HepG2 (cell line): ENCODE measurements around the gene FSCN2. TPM values are rescaled to one million over a fixed set of nuclear protein-coding genes. Genes with fewer than 3 reads are reported as not detected.

Experiments
- ADNP ChIP-seq: sonication (generic); formaldehyde crosslinking; IDR thresholded peaks from 2 replicates; pipeline ENCODE4 v1.4.0; 2020; ENCODE audit warnings: missing genetic modification reagents
- FLYWCH1 ChIP-seq: sonication (generic); formaldehyde crosslinking; IDR thresholded peaks from 2 replicates; pipeline ENCODE4 v1.8.1; 2023; ENCODE audit warnings: mild to moderate bottlenecking, missing genetic modification reagents
- HMG20B ChIP-seq: conservative IDR thresholded peaks from 2 replicates; pipeline ENCODE4 v1.6.1; 2016; ENCODE audit warnings: missing genetic modification reagents, missing compliant biosample characterization
- ONECUT2 ChIP-seq: sonication (generic); formaldehyde crosslinking; IDR thresholded peaks from 2 replicates; pipeline ENCODE4 v1.4.0; 2020; ENCODE audit warnings: missing genetic modification reagents
- RFX5 ChIP-seq: IDR thresholded peaks from 2 replicates; pipeline ENCODE4 v1.6.1; 2011; ENCODE audit warnings: low read depth, low read length, improper control_type of control experiment
- ZNF350 ChIP-seq: sonication (generic); formaldehyde crosslinking; IDR thresholded peaks from 2 replicates; pipeline ENCODE4 v1.4.0; 2020; ENCODE audit warnings: mild to moderate bottlenecking, low read depth, missing genetic modification reagents, borderline replicate concordance
- ZNF431 ChIP-seq: sonication (generic); formaldehyde crosslinking; IDR thresholded peaks from 2 replicates; pipeline ENCODE4 v1.9.0; 2022; ENCODE audit warnings: missing genetic modification reagents, low read depth, mild to moderate bottlenecking, borderline replicate concordance
- ZNF558 ChIP-seq: sonication (generic); formaldehyde crosslinking; IDR thresholded peaks from 2 replicates; pipeline ENCODE4 v1.9.0; 2022; ENCODE audit warnings: mild to moderate bottlenecking, missing genetic modification reagents, borderline replicate concordance
- ZNF839 ChIP-seq: sonication (generic); formaldehyde crosslinking; IDR thresholded peaks from 2 replicates; pipeline ENCODE4 v1.4.0; 2020; ENCODE audit warnings: missing genetic modification reagents, mild to moderate bottlenecking, borderline replicate concordance
- polyA plus RNA-seq, 8 experiments: library from polyadenylated mRNA; depleted of rRNA in 3 of 8; stranded (reverse) in 7 of 8; unstranded in 1 of 8; fragments of >200 nt; fragmentation: Illumina TruSeq in 4 of 8; extraction: Trizol in 4 of 8; gene quantifications; 2 replicates each; pipeline versions ENCODE4 v1.2.1 to v1.2.3, GENCODE V29; 2011 to 2016; ENCODE audit warnings: low read depth in 4 of 8, missing spikeins in 1 of 8, mixed read lengths in 1 of 8; ENCODE audit not compliant: insufficient read depth in 1 of 8
- total RNA-seq, 5 experiments: library from RNA; depleted of rRNA; stranded (reverse); fragments of >200 nt; fragmentation: Illumina TruSeq; extraction: Trizol; gene quantifications; 2 replicates each; pipeline ENCODE4 v1.2.3, GENCODE V29; 2016; ENCODE audit warnings: low read depth in 1 of 5
- TF ChIP-seq, protein P1 (sequence below): sonication (generic); formaldehyde crosslinking; IDR thresholded peaks from 2 replicates; pipeline ENCODE4 v1.9.0; 2021; ENCODE audit warnings: missing genetic modification reagents, borderline replicate concordance
- TF ChIP-seq, protein P2 (sequence below): sonication (generic); formaldehyde crosslinking; IDR thresholded peaks from 2 replicates; pipeline ENCODE4 v1.4.0; 2020; ENCODE audit warnings: missing genetic modification reagents
- TF ChIP-seq, protein P3 (sequence below): IDR thresholded peaks from 2 replicates; pipeline ENCODE4 v1.6.1; 2016; ENCODE audit warnings: low read depth, missing genetic modification reagents, missing compliant biosample characterization
- TF ChIP-seq, protein P4 (sequence below): fragments of 450-650 bp; IDR thresholded peaks from 2 replicates; pipeline ENCODE4 v1.6.1; 2017

FSCN2 gene
- total and polyA plus RNA-seq, 2 of the 13 experiments (the other 11 are each of a cell fraction or from before 2014, with no cell fraction given), result 0.09 TPM; not detected in 1

DNA sequence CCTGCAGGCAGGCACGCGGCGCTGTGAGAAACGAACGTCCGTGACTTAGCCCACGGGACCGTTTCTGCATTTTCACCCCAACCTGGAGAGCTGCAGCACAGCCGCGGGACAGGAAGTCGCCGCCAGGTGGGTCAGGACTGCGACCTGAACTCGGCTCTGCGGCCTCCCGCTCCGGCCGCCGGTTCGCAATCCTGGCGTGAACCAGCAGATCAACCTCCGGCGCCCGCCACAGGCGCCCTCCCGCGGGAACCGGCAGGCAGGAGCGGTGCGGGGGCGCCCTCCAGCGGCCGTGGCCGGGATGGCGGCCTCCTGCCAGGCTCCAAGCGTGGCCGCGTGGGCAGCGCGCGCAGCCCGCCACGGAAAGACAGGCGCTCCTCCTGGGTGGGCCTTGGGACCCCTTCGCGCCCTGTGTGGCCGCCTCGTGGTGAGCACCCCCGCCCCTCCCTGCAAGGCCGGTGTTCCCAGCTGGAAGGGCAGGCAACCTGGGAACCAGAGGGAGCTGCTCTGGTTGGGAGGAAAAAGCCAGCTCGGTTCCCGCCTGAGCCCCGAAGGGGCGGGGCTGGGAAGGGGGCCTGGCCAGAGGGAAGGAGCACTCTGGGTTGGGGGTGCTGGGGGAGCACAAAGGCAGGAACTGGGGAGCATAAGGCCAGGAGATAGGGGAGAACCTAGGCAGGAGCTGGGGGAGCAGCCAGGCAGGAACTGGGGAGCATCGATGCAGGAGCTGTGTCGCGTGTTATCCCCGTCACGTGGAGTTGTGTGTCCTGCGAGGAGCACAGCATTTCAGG is 43.8 kb upstream of the FSCN2 start (continued):
- TF ChIP-seq, protein P1, sequence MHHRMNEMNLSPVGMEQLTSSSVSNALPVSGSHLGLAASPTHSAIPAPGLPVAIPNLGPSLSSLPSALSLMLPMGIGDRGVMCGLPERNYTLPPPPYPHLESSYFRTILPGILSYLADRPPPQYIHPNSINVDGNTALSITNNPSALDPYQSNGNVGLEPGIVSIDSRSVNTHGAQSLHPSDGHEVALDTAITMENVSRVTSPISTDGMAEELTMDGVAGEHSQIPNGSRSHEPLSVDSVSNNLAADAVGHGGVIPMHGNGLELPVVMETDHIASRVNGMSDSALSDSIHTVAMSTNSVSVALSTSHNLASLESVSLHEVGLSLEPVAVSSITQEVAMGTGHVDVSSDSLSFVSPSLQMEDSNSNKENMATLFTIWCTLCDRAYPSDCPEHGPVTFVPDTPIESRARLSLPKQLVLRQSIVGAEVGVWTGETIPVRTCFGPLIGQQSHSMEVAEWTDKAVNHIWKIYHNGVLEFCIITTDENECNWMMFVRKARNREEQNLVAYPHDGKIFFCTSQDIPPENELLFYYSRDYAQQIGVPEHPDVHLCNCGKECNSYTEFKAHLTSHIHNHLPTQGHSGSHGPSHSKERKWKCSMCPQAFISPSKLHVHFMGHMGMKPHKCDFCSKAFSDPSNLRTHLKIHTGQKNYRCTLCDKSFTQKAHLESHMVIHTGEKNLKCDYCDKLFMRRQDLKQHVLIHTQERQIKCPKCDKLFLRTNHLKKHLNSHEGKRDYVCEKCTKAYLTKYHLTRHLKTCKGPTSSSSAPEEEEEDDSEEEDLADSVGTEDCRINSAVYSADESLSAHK (CRISPR knock-in tag), result no peak
- TF ChIP-seq ZNF839 (CRISPR knock-in tag), result no peak
- TF ChIP-seq ZNF558, result no peak; the same call in 1 of the 2 replicates
- TF ChIP-seq ADNP (CRISPR knock-in tag), result no peak; the same call in 1 of the 2 replicates
- no peak for TF ChIP-seq ONECUT2 (CRISPR knock-in tag)
- TF ChIP-seq RFX5, result no peak
- TF ChIP-seq ZNF350 (CRISPR knock-in tag), result peak; percentile 39; the same call in 1 of the 2 replicates
- TF ChIP-seq, protein P2, sequence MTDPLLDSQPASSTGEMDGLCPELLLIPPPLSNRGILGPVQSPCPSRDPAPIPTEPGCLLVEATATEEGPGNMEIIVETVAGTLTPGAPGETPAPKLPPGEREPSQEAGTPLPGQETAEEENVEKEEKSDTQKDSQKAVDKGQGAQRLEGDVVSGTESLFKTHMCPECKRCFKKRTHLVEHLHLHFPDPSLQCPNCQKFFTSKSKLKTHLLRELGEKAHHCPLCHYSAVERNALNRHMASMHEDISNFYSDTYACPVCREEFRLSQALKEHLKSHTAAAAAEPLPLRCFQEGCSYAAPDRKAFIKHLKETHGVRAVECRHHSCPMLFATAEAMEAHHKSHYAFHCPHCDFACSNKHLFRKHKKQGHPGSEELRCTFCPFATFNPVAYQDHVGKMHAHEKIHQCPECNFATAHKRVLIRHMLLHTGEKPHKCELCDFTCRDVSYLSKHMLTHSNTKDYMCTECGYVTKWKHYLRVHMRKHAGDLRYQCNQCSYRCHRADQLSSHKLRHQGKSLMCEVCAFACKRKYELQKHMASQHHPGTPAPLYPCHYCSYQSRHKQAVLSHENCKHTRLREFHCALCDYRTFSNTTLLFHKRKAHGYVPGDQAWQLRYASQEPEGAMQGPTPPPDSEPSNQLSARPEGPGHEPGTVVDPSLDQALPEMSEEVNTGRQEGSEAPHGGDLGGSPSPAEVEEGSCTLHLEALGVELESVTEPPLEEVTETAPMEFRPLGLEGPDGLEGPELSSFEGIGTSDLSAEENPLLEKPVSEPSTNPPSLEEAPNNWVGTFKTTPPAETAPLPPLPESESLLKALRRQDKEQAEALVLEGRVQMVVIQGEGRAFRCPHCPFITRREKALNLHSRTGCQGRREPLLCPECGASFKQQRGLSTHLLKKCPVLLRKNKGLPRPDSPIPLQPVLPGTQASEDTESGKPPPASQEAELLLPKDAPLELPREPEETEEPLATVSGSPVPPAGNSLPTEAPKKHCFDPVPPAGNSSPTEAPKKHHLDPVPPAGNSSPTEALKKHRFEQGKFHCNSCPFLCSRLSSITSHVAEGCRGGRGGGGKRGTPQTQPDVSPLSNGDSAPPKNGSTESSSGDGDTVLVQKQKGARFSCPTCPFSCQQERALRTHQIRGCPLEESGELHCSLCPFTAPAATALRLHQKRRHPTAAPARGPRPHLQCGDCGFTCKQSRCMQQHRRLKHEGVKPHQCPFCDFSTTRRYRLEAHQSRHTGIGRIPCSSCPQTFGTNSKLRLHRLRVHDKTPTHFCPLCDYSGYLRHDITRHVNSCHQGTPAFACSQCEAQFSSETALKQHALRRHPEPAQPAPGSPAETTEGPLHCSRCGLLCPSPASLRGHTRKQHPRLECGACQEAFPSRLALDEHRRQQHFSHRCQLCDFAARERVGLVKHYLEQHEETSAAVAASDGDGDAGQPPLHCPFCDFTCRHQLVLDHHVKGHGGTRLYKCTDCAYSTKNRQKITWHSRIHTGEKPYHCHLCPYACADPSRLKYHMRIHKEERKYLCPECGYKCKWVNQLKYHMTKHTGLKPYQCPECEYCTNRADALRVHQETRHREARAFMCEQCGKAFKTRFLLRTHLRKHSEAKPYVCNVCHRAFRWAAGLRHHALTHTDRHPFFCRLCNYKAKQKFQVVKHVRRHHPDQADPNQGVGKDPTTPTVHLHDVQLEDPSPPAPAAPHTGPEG, result peak; percentile 100
- TF ChIP-seq ZNF431 (CRISPR knock-in tag), result no peak
- peak; percentile 29; the same call in 1 of the 2 replicates for TF ChIP-seq HMG20B (CRISPR knock-in tag)
- TF ChIP-seq, protein P3, sequence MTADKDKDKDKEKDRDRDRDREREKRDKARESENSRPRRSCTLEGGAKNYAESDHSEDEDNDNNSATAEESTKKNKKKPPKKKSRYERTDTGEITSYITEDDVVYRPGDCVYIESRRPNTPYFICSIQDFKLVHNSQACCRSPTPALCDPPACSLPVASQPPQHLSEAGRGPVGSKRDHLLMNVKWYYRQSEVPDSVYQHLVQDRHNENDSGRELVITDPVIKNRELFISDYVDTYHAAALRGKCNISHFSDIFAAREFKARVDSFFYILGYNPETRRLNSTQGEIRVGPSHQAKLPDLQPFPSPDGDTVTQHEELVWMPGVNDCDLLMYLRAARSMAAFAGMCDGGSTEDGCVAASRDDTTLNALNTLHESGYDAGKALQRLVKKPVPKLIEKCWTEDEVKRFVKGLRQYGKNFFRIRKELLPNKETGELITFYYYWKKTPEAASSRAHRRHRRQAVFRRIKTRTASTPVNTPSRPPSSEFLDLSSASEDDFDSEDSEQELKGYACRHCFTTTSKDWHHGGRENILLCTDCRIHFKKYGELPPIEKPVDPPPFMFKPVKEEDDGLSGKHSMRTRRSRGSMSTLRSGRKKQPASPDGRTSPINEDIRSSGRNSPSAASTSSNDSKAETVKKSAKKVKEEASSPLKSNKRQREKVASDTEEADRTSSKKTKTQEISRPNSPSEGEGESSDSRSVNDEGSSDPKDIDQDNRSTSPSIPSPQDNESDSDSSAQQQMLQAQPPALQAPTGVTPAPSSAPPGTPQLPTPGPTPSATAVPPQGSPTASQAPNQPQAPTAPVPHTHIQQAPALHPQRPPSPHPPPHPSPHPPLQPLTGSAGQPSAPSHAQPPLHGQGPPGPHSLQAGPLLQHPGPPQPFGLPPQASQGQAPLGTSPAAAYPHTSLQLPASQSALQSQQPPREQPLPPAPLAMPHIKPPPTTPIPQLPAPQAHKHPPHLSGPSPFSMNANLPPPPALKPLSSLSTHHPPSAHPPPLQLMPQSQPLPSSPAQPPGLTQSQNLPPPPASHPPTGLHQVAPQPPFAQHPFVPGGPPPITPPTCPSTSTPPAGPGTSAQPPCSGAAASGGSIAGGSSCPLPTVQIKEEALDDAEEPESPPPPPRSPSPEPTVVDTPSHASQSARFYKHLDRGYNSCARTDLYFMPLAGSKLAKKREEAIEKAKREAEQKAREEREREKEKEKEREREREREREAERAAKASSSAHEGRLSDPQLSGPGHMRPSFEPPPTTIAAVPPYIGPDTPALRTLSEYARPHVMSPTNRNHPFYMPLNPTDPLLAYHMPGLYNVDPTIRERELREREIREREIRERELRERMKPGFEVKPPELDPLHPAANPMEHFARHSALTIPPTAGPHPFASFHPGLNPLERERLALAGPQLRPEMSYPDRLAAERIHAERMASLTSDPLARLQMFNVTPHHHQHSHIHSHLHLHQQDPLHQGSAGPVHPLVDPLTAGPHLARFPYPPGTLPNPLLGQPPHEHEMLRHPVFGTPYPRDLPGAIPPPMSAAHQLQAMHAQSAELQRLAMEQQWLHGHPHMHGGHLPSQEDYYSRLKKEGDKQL (CRISPR knock-in tag), result 0 out of 2 replicates have a peak, but pooled peaks have one; percentile 12
- TF ChIP-seq, protein P4, sequence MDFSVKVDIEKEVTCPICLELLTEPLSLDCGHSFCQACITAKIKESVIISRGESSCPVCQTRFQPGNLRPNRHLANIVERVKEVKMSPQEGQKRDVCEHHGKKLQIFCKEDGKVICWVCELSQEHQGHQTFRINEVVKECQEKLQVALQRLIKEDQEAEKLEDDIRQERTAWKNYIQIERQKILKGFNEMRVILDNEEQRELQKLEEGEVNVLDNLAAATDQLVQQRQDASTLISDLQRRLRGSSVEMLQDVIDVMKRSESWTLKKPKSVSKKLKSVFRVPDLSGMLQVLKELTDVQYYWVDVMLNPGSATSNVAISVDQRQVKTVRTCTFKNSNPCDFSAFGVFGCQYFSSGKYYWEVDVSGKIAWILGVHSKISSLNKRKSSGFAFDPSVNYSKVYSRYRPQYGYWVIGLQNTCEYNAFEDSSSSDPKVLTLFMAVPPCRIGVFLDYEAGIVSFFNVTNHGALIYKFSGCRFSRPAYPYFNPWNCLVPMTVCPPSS, result no peak
- peak; percentile 31; the same call in 1 of the 2 replicates for TF ChIP-seq FLYWCH1 (CRISPR knock-in tag)
